ENCODE measurements around the gene GPD1L. TPM values are rescaled to one million over a fixed set of nuclear protein-coding genes. Genes with fewer than 3 reads are reported as not detected.

The GPD1L gene
- total and polyA plus RNA-seq, 2 of the 13 experiments (the other 11 are each of a cell fraction or from before 2014, with no cell fraction given), result 4.9 to 13.7 TPM

GRCh38 chr3:32095431-32095830 lies 11.0 kb upstream of the GPD1L start (continued):
- TF ChIP-seq ZNF232 (CRISPR knock-in tag; IDR thresholded peaks at IDR 0.05; ENCODE audit: borderline replicate concordance), result no peak
- peak; percentile 29; the same call in 1 of the 2 replicates for TF ChIP-seq IKZF5 (CRISPR knock-in tag; IDR thresholded peaks at IDR 0.05)
- peak; percentile 96 for TF ChIP-seq FOXA1 (IDR thresholded peaks at IDR 0.05)
- peak; percentile 88 for TF ChIP-seq FOXA1 (CRISPR knock-in tag; IDR thresholded peaks at IDR 0.05)
- TF ChIP-seq ARID5B (CRISPR knock-in tag; IDR thresholded peaks at IDR 0.05), result peak; percentile 96
- peak; percentile 83 for TF ChIP-seq SMAD3 (CRISPR knock-in tag; IDR thresholded peaks at IDR 0.05)
- peak; percentile 65 for TF ChIP-seq ELF3 (CRISPR knock-in tag; IDR thresholded peaks at IDR 0.05)
- TF ChIP-seq ETV5 (CRISPR knock-in tag; IDR thresholded peaks at IDR 0.05; ENCODE audit: borderline replicate concordance), result peak; percentile 64; the same call in 1 of the 2 replicates
- peak; percentile 76; the same call in 1 of the 2 replicates for TF ChIP-seq FOXK1 (CRISPR knock-in tag; IDR thresholded peaks at IDR 0.05; ENCODE audit: borderline replicate concordance, low read depth)
- peak; percentile 80 for TF ChIP-seq GATAD2A (CRISPR knock-in tag; IDR thresholded peaks at IDR 0.05)
- peak; percentile 42 for TF ChIP-seq CEBPG (CRISPR knock-in tag; IDR thresholded peaks at IDR 0.05)
- peak; percentile 89 for TF ChIP-seq RXRB (CRISPR knock-in tag; IDR thresholded peaks at IDR 0.05; ENCODE audit: borderline replicate concordance)
- no peak for TF ChIP-seq ZNF263 (CRISPR knock-in tag; IDR thresholded peaks at IDR 0.05)
- peak; percentile 94 for TF ChIP-seq RARA (CRISPR knock-in tag; IDR thresholded peaks at IDR 0.05)
- peak; percentile 86 for TF ChIP-seq ZNF609 (CRISPR knock-in tag; IDR thresholded peaks at IDR 0.05; ENCODE audit: borderline replicate concordance)
- no peak for TF ChIP-seq POGK (CRISPR knock-in tag; conservative IDR thresholded peaks at IDR 0.05)
- TF ChIP-seq HMG20B (CRISPR knock-in tag; conservative IDR thresholded peaks at IDR 0.05), result peak; percentile 65
- TF ChIP-seq ZNF143 (CRISPR knock-in tag; IDR thresholded peaks at IDR 0.05), result no peak
- TF ChIP-seq ZGPAT (CRISPR knock-in tag; IDR thresholded peaks at IDR 0.05), result peak; percentile 70
